ENCODE results near the gene WDR76. TPM values are rescaled to one million over a fixed set of nuclear protein-coding genes. Genes with fewer than 3 reads are reported as not detected.

WDR76 gene
- total RNA-seq, result 5.7 TPM

DNA sequence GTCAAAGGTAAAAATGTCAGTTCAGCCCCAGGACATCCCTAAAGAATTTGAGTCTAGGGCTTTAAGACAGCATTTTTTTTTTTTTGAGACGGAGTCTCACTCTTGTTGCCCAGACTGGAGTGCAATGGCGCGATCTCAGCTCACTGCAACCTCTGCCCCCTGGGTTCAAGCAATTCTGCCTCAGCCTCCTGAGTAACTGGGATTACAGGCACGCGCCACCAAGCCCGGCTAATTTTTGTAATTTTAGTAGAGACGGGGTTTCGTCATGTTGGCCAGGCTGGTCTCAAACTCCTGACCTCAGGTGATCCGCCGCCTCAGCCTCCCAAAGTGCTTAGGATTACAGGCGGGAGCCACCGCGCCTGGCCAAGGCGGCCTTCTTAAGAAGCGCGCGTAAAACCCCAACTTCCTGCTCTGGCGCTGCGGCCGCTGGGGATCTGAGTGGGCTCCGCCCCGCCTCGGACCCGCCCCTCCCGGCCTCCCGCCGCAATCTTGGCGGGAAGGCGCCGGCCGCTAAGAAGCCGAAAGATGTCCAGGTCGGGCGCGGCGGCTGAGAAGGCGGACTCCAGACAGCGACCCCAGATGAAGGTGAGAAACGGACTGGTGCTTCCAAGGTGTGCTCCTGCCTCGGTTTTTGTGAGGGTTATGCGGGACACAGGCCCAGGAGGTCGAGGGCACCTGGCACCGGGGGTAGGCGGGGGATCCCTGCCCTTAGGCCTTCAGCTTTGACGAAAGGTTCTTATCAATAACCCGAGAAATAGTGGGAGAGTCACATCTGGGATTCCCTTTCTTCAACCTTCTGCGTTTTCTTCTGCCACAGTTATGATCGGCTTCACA lies at the start of gene WDR76:
TSS of gene WDR76 (plus strand) at position 495 of the 834 bp plus-strand sequence. CDS start at position 526, 31 bp downstream.
- no peaks in the 10 kb centered on the region for H3K9me3 ChIP-seq (ENCODE audit: control insufficient read depth in 3 of 3, low read length in 3 of 3)
- peak within 1 kb of the TSS; percentile 36 for H3K27ac ChIP-seq (ENCODE audit: low read depth, low read length)
- peak within 1 kb of the TSS; percentile 30 to 70 (median 38) for H3K9ac ChIP-seq (ENCODE audit: low read depth in 1 of 3, low read length in 3 of 3)
- peaks cover 12 to 17% (median 12%) of the 10 kb centered on the region in 3 donors for H3K4me1 ChIP-seq (ENCODE audit: control insufficient read depth in 3 of 3, insufficient read depth in 3 of 3, low read length in 3 of 3)
- H3K4me3 ChIP-seq (ENCODE audit: low read length in 3 of 3), result peak within 1 kb of the TSS; percentile 64 to 67 (median 65)
- no peaks in the 10 kb centered on the region for H3K36me3 ChIP-seq (ENCODE audit: control insufficient read depth in 3 of 3, insufficient read depth in 3 of 3, low read length in 3 of 3)
- peaks cover 0 to 3% (median 0%) of the 10 kb centered on the region in 3 donors for H3K27me3 ChIP-seq (ENCODE audit: control insufficient read depth in 3 of 3, insufficient read depth in 3 of 3, low read length in 3 of 3)

- Histone ChIP-seq H3K27me3 (ENCODE audit: control insufficient read depth in 3 of 3, insufficient read depth in 3 of 3, low read length in 3 of 3) (no peaks in the 10 kb centered on the region), H3K9me3 (ENCODE audit: control insufficient read depth in 3 of 3, low read length in 3 of 3) (no peaks in the 10 kb centered on the region), H3K36me3 (ENCODE audit: control insufficient read depth in 3 of 3, insufficient read depth in 3 of 3, low read length in 3 of 3) (peaks cover 8 to 15% (median 9%) of the 10 kb centered on the region in 3 donors), H3K9ac (ENCODE audit: low read depth in 1 of 3, low read length in 3 of 3) (peak overlapping the region; percentile 81 to 89 (median 86)), H3K4me3 (ENCODE audit: low read length in 3 of 3) (peak overlapping the region; percentile 85 to 88 (median 86)), H3K4me1 (ENCODE audit: control insufficient read depth in 3 of 3, insufficient read depth in 3 of 3, low read length in 3 of 3) (peaks cover 4 to 19% (median 10%) of the 10 kb centered on the region in 3 donors), H3K27ac (ENCODE audit: low read depth, low read length) (peak overlapping the region; percentile 78)
Observed at GRCh38 chr15:43777267-43777914, 49.4 kb upstream of the WDR76 start.

GRCh38 chr15:43779016-43779415 lies 47.8 kb upstream of the WDR76 start:
- Histone ChIP-seq H3K9ac (ENCODE audit: low read depth in 1 of 3, low read length in 3 of 3) (no peak overlapping the region), H3K27me3 (ENCODE audit: control insufficient read depth in 3 of 3, insufficient read depth in 3 of 3, low read length in 3 of 3) (no peaks in the 10 kb centered on the region), H3K27ac (ENCODE audit: low read depth, low read length) (no peak overlapping the region), H3K4me1 (ENCODE audit: control insufficient read depth in 3 of 3, insufficient read depth in 3 of 3, low read length in 3 of 3) (peaks cover 4 to 19% (median 10%) of the 10 kb centered on the region in 3 donors), H3K36me3 (ENCODE audit: control insufficient read depth in 3 of 3, insufficient read depth in 3 of 3, low read length in 3 of 3) (peaks cover 0 to 5% (median 0%) of the 10 kb centered on the region in 3 donors), H3K9me3 (ENCODE audit: control insufficient read depth in 3 of 3, low read length in 3 of 3) (no peaks in the 10 kb centered on the region), H3K4me3 (ENCODE audit: low read length in 3 of 3) (no peak overlapping the region)

DNA sequence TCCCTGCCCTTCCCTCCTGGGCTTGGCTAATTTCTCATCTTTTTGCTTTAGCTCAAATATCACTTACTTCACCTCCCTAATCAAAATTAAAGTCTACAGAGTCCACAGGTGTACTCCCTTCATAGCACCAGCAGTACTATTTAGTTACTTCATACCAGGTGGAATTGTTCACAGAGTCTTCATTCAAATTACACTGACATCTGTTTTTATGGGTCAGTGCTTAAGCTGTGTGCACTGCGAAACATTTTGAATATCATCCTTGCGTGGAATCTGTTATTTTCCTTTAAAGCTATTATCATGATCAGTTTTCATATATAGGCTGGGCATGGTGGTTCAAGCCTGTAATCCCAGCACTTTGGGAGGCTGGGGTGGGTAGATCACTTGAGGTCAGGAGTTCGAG lies 37.4 kb upstream of the WDR76 start:
- no peak overlapping the region for H3K4me3 ChIP-seq (ENCODE audit: low read length in 3 of 3)
- no peaks in the 10 kb centered on the region for H3K27me3 ChIP-seq (ENCODE audit: control insufficient read depth in 3 of 3, insufficient read depth in 3 of 3, low read length in 3 of 3)
- no peaks in the 10 kb centered on the region for H3K9me3 ChIP-seq (ENCODE audit: control insufficient read depth in 3 of 3, low read length in 3 of 3)
- H3K36me3 ChIP-seq (ENCODE audit: control insufficient read depth in 3 of 3, insufficient read depth in 3 of 3, low read length in 3 of 3), result peaks cover 2 to 18% (median 12%) of the 10 kb centered on the region in 3 donors
- H3K4me1 ChIP-seq (ENCODE audit: control insufficient read depth in 3 of 3, insufficient read depth in 3 of 3, low read length in 3 of 3), result peaks cover 13 to 21% (median 14%) of the 10 kb centered on the region in 3 donors
- no peak overlapping the region for H3K27ac ChIP-seq (ENCODE audit: low read depth, low read length)
- H3K9ac ChIP-seq (ENCODE audit: low read depth in 1 of 3, low read length in 3 of 3), result no peak overlapping the region

- H3K36me3 ChIP-seq (ENCODE audit: control insufficient read depth in 3 of 3, insufficient read depth in 3 of 3, low read length in 3 of 3), result peaks cover 29 to 41% (median 38%) of the 10 kb centered on the region in 3 donors
- H3K4me1 ChIP-seq (ENCODE audit: control insufficient read depth in 3 of 3, insufficient read depth in 3 of 3, low read length in 3 of 3), result peaks cover 36 to 48% (median 41%) of the 10 kb centered on the region in 3 donors
- peak within 1 kb of the TSS; percentile 100 for H3K9ac ChIP-seq (ENCODE audit: low read depth in 1 of 3, low read length in 3 of 3)
- H3K27me3 ChIP-seq (ENCODE audit: control insufficient read depth in 3 of 3, insufficient read depth in 3 of 3, low read length in 3 of 3), result no peaks in the 10 kb centered on the region
- no peaks in the 10 kb centered on the region for H3K9me3 ChIP-seq (ENCODE audit: control insufficient read depth in 3 of 3, low read length in 3 of 3)
- H3K27ac ChIP-seq (ENCODE audit: low read depth, low read length), result peak within 1 kb of the TSS; percentile 99
- peak within 1 kb of the TSS; percentile 90 to 100 (median 93) for H3K4me3 ChIP-seq (ENCODE audit: low read length in 3 of 3)
Observed at GRCh38 chr15:43791993-43792760, 34.6 kb upstream of the WDR76 start, which contains the start of gene SERF2. SERF2 (plus strand) TSS chr15:43792320; CDS start chr15:43792377, 57 bp downstream.

DNA sequence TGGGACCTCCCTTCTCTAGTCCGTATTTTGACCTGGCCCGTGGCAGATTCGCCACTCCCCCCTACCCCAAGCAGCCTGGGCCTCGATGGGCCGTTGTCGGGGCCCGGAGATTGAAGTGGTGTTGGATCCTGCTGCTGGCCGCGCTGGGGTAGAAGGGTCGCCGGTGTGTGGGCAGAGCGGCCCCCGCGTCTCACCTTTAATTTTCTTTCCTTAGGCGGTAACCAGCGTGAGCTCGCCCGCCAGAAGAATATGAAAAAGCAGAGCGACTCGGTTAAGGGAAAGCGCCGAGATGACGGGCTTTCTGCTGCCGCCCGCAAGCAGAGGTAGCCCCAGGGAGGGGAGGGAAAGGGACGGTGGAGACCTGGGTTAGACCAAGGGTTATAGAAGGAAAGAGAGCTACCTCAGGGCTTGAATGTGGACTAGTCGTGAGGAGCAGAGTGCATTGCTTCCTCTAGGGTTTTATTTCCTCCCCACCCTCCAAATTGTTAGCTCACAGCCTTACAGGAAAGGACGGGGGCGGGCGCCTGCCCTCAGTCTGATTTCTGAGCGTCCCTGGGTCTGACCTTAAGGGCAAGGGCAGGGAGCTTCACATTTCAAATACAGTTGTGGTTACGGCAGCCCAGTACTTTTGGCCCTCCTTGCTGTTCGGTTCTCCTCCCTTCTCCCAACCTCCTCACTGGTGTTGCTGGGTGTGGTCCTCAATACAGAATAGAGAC lies 33.9 kb upstream of the WDR76 start:
- H3K27ac ChIP-seq (ENCODE audit: low read depth, low read length), result peak overlapping the region; percentile 99
- H3K27me3 ChIP-seq (ENCODE audit: control insufficient read depth in 3 of 3, insufficient read depth in 3 of 3, low read length in 3 of 3), result no peaks in the 10 kb centered on the region
- peaks cover 40 to 53% (median 41%) of the 10 kb centered on the region in 3 donors for H3K4me1 ChIP-seq (ENCODE audit: control insufficient read depth in 3 of 3, insufficient read depth in 3 of 3, low read length in 3 of 3)
- H3K9me3 ChIP-seq (ENCODE audit: control insufficient read depth in 3 of 3, low read length in 3 of 3), result no peaks in the 10 kb centered on the region
- H3K9ac ChIP-seq (ENCODE audit: low read depth in 1 of 3, low read length in 3 of 3), result peak overlapping the region; percentile 100
- H3K36me3 ChIP-seq (ENCODE audit: control insufficient read depth in 3 of 3, insufficient read depth in 3 of 3, low read length in 3 of 3), result peaks cover 29 to 43% (median 38%) of the 10 kb centered on the region in 3 donors
- peak overlapping the region; percentile 90 to 100 (median 93) for H3K4me3 ChIP-seq (ENCODE audit: low read length in 3 of 3)

- Histone ChIP-seq H3K4me1 (ENCODE audit: control insufficient read depth in 3 of 3, insufficient read depth in 3 of 3, low read length in 3 of 3) (peaks cover 45 to 59% (median 45%) of the 10 kb centered on the region in 3 donors), H3K9ac (ENCODE audit: low read depth in 1 of 3, low read length in 3 of 3) (peak overlapping the region; percentile 100), H3K36me3 (ENCODE audit: control insufficient read depth in 3 of 3, insufficient read depth in 3 of 3, low read length in 3 of 3) (peaks cover 29 to 43% (median 40%) of the 10 kb centered on the region in 3 donors), H3K9me3 (ENCODE audit: control insufficient read depth in 3 of 3, low read length in 3 of 3) (no peaks in the 10 kb centered on the region), H3K27me3 (ENCODE audit: control insufficient read depth in 3 of 3, insufficient read depth in 3 of 3, low read length in 3 of 3) (no peaks in the 10 kb centered on the region), H3K27ac (ENCODE audit: low read depth, low read length) (peak overlapping the region; percentile 99), H3K4me3 (ENCODE audit: low read length in 3 of 3) (peak overlapping the region; percentile 90 to 100 (median 93))
Observed at GRCh38 chr15:43793647-43794046, 33.2 kb upstream of the WDR76 start.

GRCh38 chr15:43794269-43795037 lies 32.3 kb upstream of the WDR76 start:
- Histone ChIP-seq H3K4me3 (ENCODE audit: low read length in 3 of 3) (peak overlapping the region in 2 of 3 donors; percentile 93 to 100), H3K27ac (ENCODE audit: low read depth, low read length) (peak overlapping the region; percentile 99), H3K9ac (ENCODE audit: low read depth in 1 of 3, low read length in 3 of 3) (peak overlapping the region; percentile 22 to 100 (median 100)), H3K36me3 (ENCODE audit: control insufficient read depth in 3 of 3, insufficient read depth in 3 of 3, low read length in 3 of 3) (peaks cover 37 to 50% (median 47%) of the 10 kb centered on the region in 3 donors), H3K4me1 (ENCODE audit: control insufficient read depth in 3 of 3, insufficient read depth in 3 of 3, low read length in 3 of 3) (peaks cover 45 to 67% (median 52%) of the 10 kb centered on the region in 3 donors), H3K27me3 (ENCODE audit: control insufficient read depth in 3 of 3, insufficient read depth in 3 of 3, low read length in 3 of 3) (no peaks in the 10 kb centered on the region), H3K9me3 (ENCODE audit: control insufficient read depth in 3 of 3, low read length in 3 of 3) (no peaks in the 10 kb centered on the region)
